ENCODE results near the gene LRP1B. TPM values are rescaled to one million over a fixed set of nuclear protein-coding genes. Genes with fewer than 3 reads are reported as not detected.
A peak's percentile ranks its signal among the peaks of the same experiment; 100 is the strongest.
"Not testable (repeated sequence)": the region's sequence is repeated elsewhere in the genome, so short reads cannot be mapped to it uniquely, and the experiment has no call there.

Gene LRP1B
- total RNA-seq, 1 donor from 2014 or later: not detected

- intact Hi-C loops (cut with DNase I): no loop called here
- DNase-seq (ENCODE audit: missing footprints) (no peak), ATAC-seq (no peak)
These were observed 1563.1 kb downstream of the LRP1B start for GRCh38 chr2:140567734-140568133.

GRCh38 chr2:140565756-140566155, 1565.1 kb downstream of the LRP1B start:
- ATAC-seq (no peak), DNase-seq (ENCODE audit: missing footprints) (no peak)
- intact Hi-C loops (cut with DNase I): no loop called here

- intact Hi-C loops (cut with DNase I): no loop called here
- DNase-seq (ENCODE audit: missing footprints) (no peak), ATAC-seq (no peak)
These were observed 1575.1 kb downstream of the LRP1B start for GRCh38 chr2:140555701-140556100.

GRCh38 chr2:140552634-140553033, 1578.2 kb downstream of the LRP1B start:
- intact Hi-C loops (cut with DNase I): no loop called here
- ATAC-seq (no peak), DNase-seq (ENCODE audit: missing footprints) (no peak)

GRCh38 chr2:140551287-140551686, 1579.5 kb downstream of the LRP1B start:
- intact Hi-C loops (cut with DNase I): no loop called here
- no peak for ATAC-seq
- DNase-seq (ENCODE audit: missing footprints): no peak

- no peak for ATAC-seq
- DNase-seq (ENCODE audit: missing footprints): no peak
- intact Hi-C loops (cut with DNase I): no loop called here
These were observed 1580.0 kb downstream of the LRP1B start for GRCh38 chr2:140550821-140551220.

- ATAC-seq; DNase-seq (ENCODE audit: missing footprints); intact Hi-C loops (cut with DNase I): not testable (repeated sequence)
These were observed 1586.0 kb downstream of the LRP1B start for GRCh38 chr2:140544769-140545168.

- DNase-seq (ENCODE audit: missing footprints): no peak
- no peak for ATAC-seq
- intact Hi-C loops (cut with DNase I): no loop called here
These were observed 1588.2 kb downstream of the LRP1B start for GRCh38 chr2:140542627-140543026.

- DNase-seq (ENCODE audit: missing footprints) (no peak), ATAC-seq (no peak)
- intact Hi-C loops (cut with DNase I): no loop called here
These were observed 1591.5 kb downstream of the LRP1B start for GRCh38 chr2:140539242-140539875.

- DNase-seq (ENCODE audit: missing footprints) (no peak), ATAC-seq (no peak)
- intact Hi-C loops (cut with DNase I): no loop called here
These were observed 1601.1 kb downstream of the LRP1B start for GRCh38 chr2:140529706-140530105.

- ATAC-seq (no peak), DNase-seq (ENCODE audit: missing footprints) (no peak)
- intact Hi-C loops (cut with DNase I): no loop called here
These were observed 1601.8 kb downstream of the LRP1B start for GRCh38 chr2:140528982-140529381.

- DNase-seq (ENCODE audit: missing footprints) (no peak), ATAC-seq (no peak)
- intact Hi-C loops (cut with DNase I): no loop called here
These were observed 1604.2 kb downstream of the LRP1B start for GRCh38 chr2:140526575-140526974.

- no peak for DNase-seq (ENCODE audit: missing footprints)
- ATAC-seq: no peak
- intact Hi-C loops (cut with DNase I): no loop called here
These were observed 1618.7 kb downstream of the LRP1B start for GRCh38 chr2:140512106-140512505.

- DNase-seq (ENCODE audit: missing footprints): peak; percentile 27
- ATAC-seq: no peak
- intact Hi-C loops (cut with DNase I): no loop called here
These were observed 1621.1 kb downstream of the LRP1B start for GRCh38 chr2:140509765-140510164.

GRCh38 chr2:140508756-140509155, 1622.1 kb downstream of the LRP1B start:
- no peak for DNase-seq (ENCODE audit: missing footprints)
- ATAC-seq: no peak
- intact Hi-C loops (cut with DNase I): no loop called here

- intact Hi-C loops (cut with DNase I): no loop called here
- ATAC-seq: no peak
- DNase-seq (ENCODE audit: missing footprints): no peak
These were observed 1624.2 kb downstream of the LRP1B start for GRCh38 chr2:140506606-140507005.

- intact Hi-C loops (cut with DNase I): no loop called here
- ATAC-seq: no peak
These were observed 1626.2 kb downstream of the LRP1B start for GRCh38 chr2:140504601-140505000.

GRCh38 chr2:140502951-140503630, 1627.7 kb downstream of the LRP1B start:
- DNase-seq (ENCODE audit: missing footprints) (no peak), ATAC-seq (no peak)
- intact Hi-C loops (cut with DNase I): no loop called here

More at GRCh38 chr2:140504601-140505000, 1626.2 kb downstream of the LRP1B start:
- no peak for DNase-seq (ENCODE audit: missing footprints)

GRCh38 chr2:140498360-140498759, 1632.5 kb downstream of the LRP1B start:
- intact Hi-C loops (cut with DNase I): no loop called here
- DNase-seq (ENCODE audit: missing footprints) (no peak), ATAC-seq (no peak)

GRCh38 chr2:140496714-140497113, 1634.1 kb downstream of the LRP1B start:
- DNase-seq (ENCODE audit: missing footprints) (no peak), ATAC-seq (no peak)
- intact Hi-C loops (cut with DNase I): no loop called here

GRCh38 chr2:140491876-140492275, 1638.9 kb downstream of the LRP1B start:
- DNase-seq (ENCODE audit: missing footprints) (no peak), ATAC-seq (no peak)
- intact Hi-C loops (cut with DNase I): no loop called here
